ENCODE measurements around the gene IFFO2.

DNA sequence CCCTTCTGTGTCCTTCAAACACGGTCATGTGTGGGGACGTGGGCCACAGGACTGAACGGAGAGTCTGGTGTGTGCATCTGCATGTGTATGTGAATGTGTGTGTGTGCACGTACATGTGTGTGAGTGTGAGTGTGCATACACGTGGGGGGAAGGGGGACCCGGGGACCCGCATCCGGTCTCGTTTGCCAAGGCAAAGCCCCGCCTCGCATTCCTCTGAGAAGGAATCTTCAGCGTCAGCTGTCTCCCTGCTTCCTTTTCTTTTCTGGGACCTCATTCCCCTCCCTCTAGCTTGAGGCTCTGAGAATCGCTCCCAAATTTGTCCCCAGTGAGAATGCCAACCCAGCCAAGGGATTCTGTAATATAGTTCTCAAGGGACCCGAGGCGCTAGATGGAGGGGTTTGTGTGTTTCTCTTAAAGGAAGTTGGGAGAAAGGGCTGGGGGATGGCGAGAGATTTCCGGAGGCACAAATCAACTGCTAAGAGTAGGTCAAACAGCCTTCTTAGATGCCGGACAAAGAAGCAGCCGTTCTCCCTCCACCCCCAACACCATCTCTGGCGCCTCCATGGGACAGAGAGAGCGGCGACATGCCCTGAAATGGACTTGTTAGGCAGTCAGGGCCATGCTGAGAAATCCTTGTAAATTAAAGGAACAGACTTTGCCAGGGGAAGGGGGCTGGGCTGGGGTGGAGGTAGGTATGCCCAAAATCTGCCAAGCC is 6.6 kb downstream of the IFFO2 start:
- TF ChIP-seq, protein P1, sequence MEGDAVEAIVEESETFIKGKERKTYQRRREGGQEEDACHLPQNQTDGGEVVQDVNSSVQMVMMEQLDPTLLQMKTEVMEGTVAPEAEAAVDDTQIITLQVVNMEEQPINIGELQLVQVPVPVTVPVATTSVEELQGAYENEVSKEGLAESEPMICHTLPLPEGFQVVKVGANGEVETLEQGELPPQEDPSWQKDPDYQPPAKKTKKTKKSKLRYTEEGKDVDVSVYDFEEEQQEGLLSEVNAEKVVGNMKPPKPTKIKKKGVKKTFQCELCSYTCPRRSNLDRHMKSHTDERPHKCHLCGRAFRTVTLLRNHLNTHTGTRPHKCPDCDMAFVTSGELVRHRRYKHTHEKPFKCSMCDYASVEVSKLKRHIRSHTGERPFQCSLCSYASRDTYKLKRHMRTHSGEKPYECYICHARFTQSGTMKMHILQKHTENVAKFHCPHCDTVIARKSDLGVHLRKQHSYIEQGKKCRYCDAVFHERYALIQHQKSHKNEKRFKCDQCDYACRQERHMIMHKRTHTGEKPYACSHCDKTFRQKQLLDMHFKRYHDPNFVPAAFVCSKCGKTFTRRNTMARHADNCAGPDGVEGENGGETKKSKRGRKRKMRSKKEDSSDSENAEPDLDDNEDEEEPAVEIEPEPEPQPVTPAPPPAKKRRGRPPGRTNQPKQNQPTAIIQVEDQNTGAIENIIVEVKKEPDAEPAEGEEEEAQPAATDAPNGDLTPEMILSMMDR (IDR thresholded peaks at IDR 0.05; ENCODE audit: low read length) = no peak
- TF ChIP-seq EZH2 (IDR thresholded peaks at IDR 0.05; ENCODE audit: borderline replicate concordance, low read length) = no peak

Measured in OCI-LY1 (cell line).